Measurements from ENCODE around the gene CCP110. TPM values are rescaled to one million over a fixed set of nuclear protein-coding genes. Genes with fewer than 3 reads are reported as not detected.

The CCP110 gene
- total RNA-seq, 1 donor from 2014 or later, result 32.7 TPM

- H2AFZ ChIP-seq (replicated peaks), result no peak overlapping the region
- TF ChIP-seq EZH2phosphoT487 (IDR thresholded peaks at IDR 0.05) (no peak), CTCF (IDR thresholded peaks at IDR 0.05) (no peak), EZH2 (IDR thresholded peaks at IDR 0.05) (no peak)
- Mint-ChIP-seq H3K9me3 (no peaks in the 10 kb centered on the region), H3K27ac (no peak overlapping the region), H3K4me1 (no peaks in the 10 kb centered on the region), H3K4me3 (no peak overlapping the region), H3K27me3 (ENCODE audit: insufficient read depth, low read depth) (peaks cover 6% of the 10 kb centered on the region), H3K36me3 (no peaks in the 10 kb centered on the region)
- no peaks in the 10 kb centered on the region for H3K36me3 ChIP-seq
- no peak overlapping the region for H3K27ac ChIP-seq
- no peak for DNase-seq (ENCODE audit: low spot score)
- no peaks in the 10 kb centered on the region for H3K27me3 ChIP-seq
- H3K9ac ChIP-seq, result no peak overlapping the region
- H3K4me2 ChIP-seq, result no peak overlapping the region
- no peaks in the 10 kb centered on the region for H3K79me2 ChIP-seq (ENCODE audit: low read depth)
- H3K4me1 ChIP-seq, result peaks cover 4% of the 10 kb centered on the region
- no peaks in the 10 kb centered on the region for H3K9me3 ChIP-seq (ENCODE audit: low read depth)
- no peaks in the 10 kb centered on the region for H4K20me1 ChIP-seq (ENCODE audit: low read depth)
- H3F3A ChIP-seq (ENCODE audit: low read depth), result peaks cover 3% of the 10 kb centered on the region
- H3K4me3 ChIP-seq, result no peak overlapping the region
Observed at GRCh38 chr16:19479302-19479721, 44.4 kb upstream of the CCP110 start.

- no peaks in the 10 kb centered on the region for H3K27me3 Mint-ChIP-seq (ENCODE audit: insufficient read depth, low read depth)
- DNase-seq (ENCODE audit: low spot score), result no peak
- Histone ChIP-seq H3K9me3 (ENCODE audit: low read depth) (no peaks in the 10 kb centered on the region), H4K20me1 (ENCODE audit: low read depth) (no peaks in the 10 kb centered on the region), H3K27ac (no peak overlapping the region), H3K79me2 (ENCODE audit: low read depth) (no peaks in the 10 kb centered on the region), H3F3A (ENCODE audit: low read depth) (no peaks in the 10 kb centered on the region), H3K9ac (no peak overlapping the region), H3K4me2 (no peak overlapping the region), H3K36me3 (no peaks in the 10 kb centered on the region), H2AFZ (replicated peaks) (no peak overlapping the region), H3K4me1 (no peaks in the 10 kb centered on the region), H3K4me3 (no peak overlapping the region), H3K27me3 (no peaks in the 10 kb centered on the region)
- H3K4me1 Mint-ChIP-seq, result peaks cover 3% of the 10 kb centered on the region
- no peaks in the 10 kb centered on the region for H3K36me3 Mint-ChIP-seq
- no peak for TF ChIP-seq EZH2 (IDR thresholded peaks at IDR 0.05)
- no peak for TF ChIP-seq EZH2phosphoT487 (IDR thresholded peaks at IDR 0.05)
- no peak for TF ChIP-seq CTCF (IDR thresholded peaks at IDR 0.05)
- no peak overlapping the region for H3K27ac Mint-ChIP-seq
- no peak overlapping the region for H3K4me3 Mint-ChIP-seq
- H3K9me3 Mint-ChIP-seq, result no peaks in the 10 kb centered on the region
Observed at GRCh38 chr16:19481296-19481695, 42.4 kb upstream of the CCP110 start.

GRCh38 chr16:19481769-19482168 lies 42.0 kb upstream of the CCP110 start:
- TF ChIP-seq EZH2phosphoT487 (IDR thresholded peaks at IDR 0.05) (no peak), CTCF (IDR thresholded peaks at IDR 0.05) (no peak), EZH2 (IDR thresholded peaks at IDR 0.05) (no peak)
- Histone ChIP-seq H3K79me2 (ENCODE audit: low read depth) (no peaks in the 10 kb centered on the region), H3K9ac (no peak overlapping the region), H3F3A (ENCODE audit: low read depth) (no peaks in the 10 kb centered on the region), H3K27me3 (no peaks in the 10 kb centered on the region), H3K9me3 (ENCODE audit: low read depth) (no peaks in the 10 kb centered on the region), H3K4me2 (no peak overlapping the region), H3K27ac (no peak overlapping the region), H2AFZ (replicated peaks) (no peak overlapping the region), H3K36me3 (no peaks in the 10 kb centered on the region), H3K4me3 (no peak overlapping the region), H4K20me1 (ENCODE audit: low read depth) (no peaks in the 10 kb centered on the region), H3K4me1 (no peaks in the 10 kb centered on the region)
- Mint-ChIP-seq H3K27ac (no peak overlapping the region), H3K4me1 (peaks cover 3% of the 10 kb centered on the region), H3K27me3 (ENCODE audit: insufficient read depth, low read depth) (no peaks in the 10 kb centered on the region), H3K9me3 (no peaks in the 10 kb centered on the region), H3K36me3 (no peaks in the 10 kb centered on the region), H3K4me3 (no peak overlapping the region)
- no peak for DNase-seq (ENCODE audit: low spot score)
